Stimulated activated CD4-positive, alpha-beta T cell treated with anti-CD3 and anti-CD28 coated beads, Interleukin-1b, Interleukin-23, amount 100 ng/mL, for 4 hours (primary cell): ENCODE results near the gene BLNK.
"Not testable (repeated sequence)": the region's sequence is repeated elsewhere in the genome, so short reads cannot be mapped to it uniquely, and the experiment has no call there.

Source experiments
- DNase-seq, 2 donors: peaks; one replicate each; pipeline ENCODE4 v3.0.0-alpha.2; 2020; ENCODE audit warnings: low read depth in 2 of 2

BLNK gene

GRCh38 chr10:96271016-96271815 is at the start of gene BLNK:
Gene BLNK (minus strand): TSS chr10:96271569. CDS start chr10:96271398, 171 bp downstream.
- no peak for DNase-seq

DNA sequence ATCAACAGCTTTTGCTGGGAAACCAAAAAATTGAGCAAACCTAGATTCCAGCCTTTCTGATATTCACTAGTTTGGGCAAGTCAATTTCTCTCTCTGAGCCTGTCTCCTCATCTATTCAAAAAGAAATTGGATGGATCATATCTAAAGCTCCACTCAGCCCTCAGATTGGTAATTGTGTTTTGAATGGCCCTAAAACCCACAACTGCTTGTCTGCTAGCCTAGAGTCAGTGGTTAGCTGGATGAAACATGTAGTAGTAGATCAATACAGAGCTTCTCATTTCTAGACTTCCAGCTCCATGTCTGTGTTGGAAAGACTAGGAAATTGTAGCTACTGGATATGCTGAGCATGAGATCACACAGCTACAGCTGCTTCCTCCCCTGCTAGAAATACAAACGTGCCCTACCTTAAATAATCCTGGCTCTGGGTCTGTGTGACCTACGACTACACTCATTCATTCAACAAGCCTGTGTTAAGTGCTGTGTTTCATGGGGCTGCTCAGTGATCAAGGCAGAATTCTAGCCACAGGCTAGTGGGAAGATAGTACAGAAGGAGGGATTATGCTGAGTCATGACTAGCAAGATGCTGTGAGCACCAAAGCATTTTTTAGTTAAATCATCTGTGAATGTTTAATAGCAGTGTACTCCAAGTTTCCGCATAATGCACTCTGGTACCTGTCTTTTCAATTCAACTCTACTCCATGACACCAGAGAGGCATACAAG is 48.5 kb upstream of the BLNK start:
- DNase-seq, result no peak

GRCh38 chr10:96317067-96317833 is 45.9 kb upstream of the BLNK start:
- no peak for DNase-seq

DNA sequence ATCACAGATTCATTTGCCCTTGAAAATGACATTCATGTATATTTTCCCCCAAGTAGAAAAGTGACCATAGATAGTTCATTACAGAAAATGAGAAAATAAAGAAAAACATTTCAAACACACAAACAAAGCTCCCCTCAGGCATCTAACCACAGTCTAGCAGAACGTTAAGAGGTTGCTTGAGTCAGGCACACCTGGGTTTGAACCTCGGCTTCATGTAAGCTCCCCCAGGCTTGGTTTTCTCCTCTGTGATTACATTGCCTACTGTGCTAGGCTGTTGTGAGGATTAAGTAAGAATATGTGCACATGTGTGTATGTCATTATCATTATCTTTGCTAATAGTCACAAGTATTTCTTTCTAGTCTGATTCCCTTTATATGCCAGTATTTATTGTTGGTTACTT is 42.0 kb upstream of the BLNK start:
- no peak for DNase-seq

- no peak for DNase-seq
Measured at GRCh38 chr10:96311180-96311715, 39.9 kb upstream of the BLNK start.

GRCh38 chr10:96310321-96310669 is 38.9 kb upstream of the BLNK start:
- DNase-seq, result no peak

DNA sequence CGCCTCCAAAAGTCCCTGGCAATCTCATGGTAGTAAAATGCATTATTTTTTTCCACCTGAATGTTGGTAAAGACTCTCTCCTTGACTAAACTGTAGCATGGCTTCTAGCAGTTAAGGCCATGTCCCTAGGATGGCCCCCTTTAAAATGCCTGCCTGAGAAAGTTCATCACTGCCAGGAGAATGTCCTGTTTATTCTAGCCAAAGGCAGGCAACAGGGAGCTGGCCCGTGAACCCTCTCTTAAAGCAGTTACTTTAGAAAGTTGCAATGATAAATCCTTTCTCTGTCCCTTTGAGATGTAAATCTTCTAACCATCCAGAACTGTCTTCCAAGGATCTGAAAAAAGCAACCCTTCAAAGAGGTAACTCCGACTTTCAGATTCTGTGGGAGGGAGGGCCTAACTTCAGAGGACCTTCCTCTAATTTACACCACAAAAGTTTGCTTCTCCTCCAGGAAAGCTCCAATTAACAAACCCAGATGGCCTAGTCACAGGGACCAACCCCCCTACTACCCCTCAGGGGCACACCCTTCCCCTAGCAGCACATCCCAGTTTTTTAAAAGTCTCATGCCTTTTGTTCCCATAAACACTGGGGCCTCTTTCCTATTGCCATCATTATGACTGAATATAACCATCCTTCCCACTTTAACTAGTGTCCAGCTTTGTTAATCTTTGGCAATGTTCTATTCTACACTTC is 38.4 kb upstream of the BLNK start:
- DNase-seq, result no peak

- not testable (repeated sequence) for DNase-seq
Measured at GRCh38 chr10:96308854-96309253, 37.5 kb upstream of the BLNK start.

GRCh38 chr10:96306516-96306915 is 35.1 kb upstream of the BLNK start:
- no peak for DNase-seq

DNA sequence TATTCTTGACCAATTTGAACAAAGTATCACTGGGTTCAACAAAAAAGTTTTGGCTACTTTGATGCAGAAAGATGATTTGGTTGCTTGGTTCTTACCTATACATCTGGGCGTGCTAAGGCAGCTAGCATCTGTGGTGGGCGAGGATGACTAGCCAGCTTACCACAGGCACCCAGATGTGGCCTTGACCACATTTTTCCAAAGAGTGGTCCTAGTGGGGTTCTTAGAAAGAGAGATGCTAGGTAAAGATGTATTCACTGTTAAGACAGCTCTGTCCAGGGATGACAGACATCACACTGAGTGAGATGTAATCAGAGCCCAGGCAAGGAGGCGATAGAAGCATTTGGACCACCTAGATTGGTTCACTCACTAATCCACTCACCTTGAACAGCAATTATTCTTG is 33.6 kb upstream of the BLNK start:
- DNase-seq, result no peak

DNA sequence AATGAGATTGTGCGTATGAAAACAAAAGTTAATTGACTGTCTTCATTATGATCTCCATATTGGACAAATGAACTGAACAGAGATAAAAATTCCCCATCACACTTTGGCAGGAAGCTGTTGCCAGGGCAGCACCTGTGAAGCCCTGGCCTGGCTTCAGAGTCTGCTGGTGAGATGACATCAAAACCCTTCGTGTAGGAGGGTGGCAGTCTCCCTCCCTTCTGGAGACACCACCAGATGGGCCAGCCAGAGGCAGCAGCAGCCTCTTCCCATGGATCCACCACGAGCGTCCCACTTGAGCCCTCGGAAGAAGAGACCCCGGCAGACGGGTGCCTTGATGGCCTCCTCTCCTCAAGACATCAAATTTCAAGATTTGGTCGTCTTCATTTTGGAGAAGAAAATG is 32.9 kb upstream of the BLNK start, which contains the start of gene DNTT:
TSS of gene DNTT (plus strand) at position 205 of the 400 bp plus-strand sequence. CDS start at position 269, 64 bp downstream.
- no peak for DNase-seq

GRCh38 chr10:96301616-96302015 is 30.2 kb upstream of the BLNK start:
- DNase-seq, result no peak

DNA sequence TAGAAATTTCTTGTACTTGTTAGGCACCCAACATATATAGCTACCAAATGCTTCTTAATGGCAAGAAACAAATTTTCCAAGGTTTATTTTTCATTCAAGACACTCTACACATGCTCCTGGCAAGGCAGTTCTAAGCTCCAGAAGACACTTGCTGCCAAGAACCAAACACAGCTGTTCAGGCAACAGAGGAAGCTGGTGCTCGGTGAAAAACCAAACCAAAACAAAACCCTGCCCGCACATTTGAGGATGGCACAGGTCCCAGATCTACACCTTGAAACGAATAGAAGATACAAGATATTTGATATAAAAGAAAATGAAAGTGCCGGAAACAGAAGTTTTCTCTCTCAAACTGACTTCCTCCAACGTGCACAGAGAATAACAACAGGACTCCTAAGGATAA is 28.0 kb upstream of the BLNK start:
- no peak for DNase-seq

- DNase-seq, result no peak
Measured at GRCh38 chr10:96298362-96298761, 27.0 kb upstream of the BLNK start.

- no peak for DNase-seq
Measured at GRCh38 chr10:96297486-96297885, 26.1 kb upstream of the BLNK start.

DNA sequence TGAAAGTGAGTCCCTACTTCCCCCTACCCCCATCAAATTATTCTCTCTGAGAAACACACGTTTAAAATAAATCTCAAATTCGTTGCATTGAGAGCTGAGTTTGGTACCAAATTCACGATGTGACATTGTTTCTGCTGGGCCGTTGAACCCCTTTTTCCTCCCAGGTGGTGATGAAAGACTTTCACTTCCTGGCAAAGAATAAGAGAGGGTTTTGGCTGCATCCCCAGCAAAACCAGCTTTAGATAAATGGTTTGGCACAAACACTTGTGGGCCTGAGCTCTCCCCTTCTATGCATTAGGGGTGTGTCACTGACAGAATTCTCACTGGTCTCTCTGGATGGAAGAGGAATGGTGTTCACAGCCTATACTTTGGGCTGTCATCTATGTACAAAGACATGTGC is 24.1 kb upstream of the BLNK start:
- no peak for DNase-seq

GRCh38 chr10:96292971-96293920 is 21.9 kb upstream of the BLNK start:
- DNase-seq, result no peak

DNA sequence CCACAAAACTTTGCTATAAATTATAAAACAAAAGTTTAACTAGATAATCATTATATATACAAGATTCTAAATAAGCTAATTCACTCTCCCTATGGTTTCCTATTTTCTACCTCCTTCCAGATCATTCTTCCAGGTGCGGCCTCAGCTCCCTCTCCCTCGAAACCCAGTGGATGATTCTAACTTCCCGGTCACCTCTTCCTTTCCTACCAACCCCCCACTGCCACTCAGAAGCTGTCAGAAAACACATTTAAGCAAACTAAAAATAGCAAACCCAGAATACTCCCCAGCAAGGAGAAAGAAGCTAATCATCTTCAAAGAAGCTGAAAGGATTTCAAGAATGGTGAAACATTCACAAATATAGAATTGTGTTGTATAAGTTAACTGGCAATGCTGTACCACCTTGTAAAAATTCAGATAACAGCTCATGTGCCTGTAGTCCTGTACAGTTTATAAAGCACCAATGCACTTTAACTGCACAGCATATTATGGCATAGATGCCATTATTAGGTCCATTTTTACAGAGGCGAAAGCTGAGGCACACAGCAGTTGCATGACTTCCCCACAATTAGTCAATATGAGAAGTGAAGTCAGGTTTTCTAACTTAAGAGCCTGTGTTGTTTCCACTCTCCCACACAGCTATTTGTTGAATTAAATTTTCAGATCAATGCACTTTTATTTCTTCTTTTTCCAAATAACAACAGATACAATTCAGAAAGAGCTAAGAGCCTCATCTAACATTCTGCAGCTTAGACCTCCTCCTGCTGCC is 19.2 kb upstream of the BLNK start:
- no peak for DNase-seq

DNA sequence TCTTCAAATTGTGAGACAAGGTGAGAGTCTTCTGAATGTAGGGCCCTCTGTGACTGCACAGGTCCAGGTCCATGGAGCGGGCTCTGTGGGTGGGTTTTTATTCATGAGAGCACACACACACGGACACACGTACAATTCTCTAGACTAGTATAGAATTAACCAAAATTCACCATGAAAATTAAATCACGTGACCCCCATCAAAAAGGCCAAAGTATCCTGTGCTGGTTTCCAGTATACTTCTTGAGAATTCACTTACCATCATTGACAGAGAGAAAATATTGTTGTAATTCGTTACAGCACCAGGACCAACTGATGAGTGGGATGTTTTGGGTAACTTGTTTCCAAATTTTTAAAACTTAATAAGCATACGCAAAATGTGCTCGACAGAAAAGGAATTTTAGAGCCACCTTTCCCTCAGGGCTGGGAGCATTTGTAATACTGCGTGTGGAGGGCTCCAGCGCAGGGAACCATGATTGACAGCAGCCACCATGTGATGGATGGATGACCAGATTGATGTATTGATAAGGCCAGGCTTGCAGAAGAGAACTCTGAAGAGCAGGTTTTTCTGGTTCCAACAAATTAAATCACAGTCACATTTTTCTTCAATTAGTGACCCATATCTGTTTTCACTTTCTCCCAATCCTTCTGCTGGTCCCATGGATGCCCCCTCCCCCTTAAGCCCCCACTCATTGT is 18.0 kb upstream of the BLNK start:
- DNase-seq, result no peak
